Calu3 (cell line): ENCODE results near the gene PPIP5K1. TPM values are rescaled to one million over a fixed set of nuclear protein-coding genes. Genes with fewer than 3 reads are reported as not detected.

ENCODE experiments used
- BruUV-seq: library from RNA; stranded (reverse); fragments of 400-500 nt; replicated peaks from 2 replicates; lab custom pipeline; 2021; lab: Mats Ljungman, UMichigan
- CTCF ChIA-PET: fragments of 300-600 bp; sonication (Branson Sonifier 250); formaldehyde crosslinking; loops from one replicate; lab custom pipeline; 2022; ENCODE audit warnings: antibody characterized with exemption; lab: Charles Lee
- DNase-seq: peaks from one replicate; pipeline ENCODE4 v3.0.0; 2022
- H3K27ac Mint-ChIP-seq: one replicate; pipeline ENCODE4 v1.8.0; 2022; ENCODE audit warnings: mixed read lengths; ENCODE audit not compliant: unreplicated experiment
- H3K27me3 Mint-ChIP-seq: one replicate; pipeline ENCODE4 v1.8.0; 2022; ENCODE audit warnings: mixed read lengths; ENCODE audit not compliant: unreplicated experiment
- H3K36me3 Mint-ChIP-seq: one replicate; pipeline ENCODE4 v1.8.0; 2022; ENCODE audit warnings: mild to moderate bottlenecking, moderate library complexity, mixed read lengths; ENCODE audit not compliant: insufficient read depth, unreplicated experiment
- H3K4me1 Mint-ChIP-seq: one replicate; pipeline ENCODE4 v1.8.0; 2022; ENCODE audit warnings: mild to moderate bottlenecking, low read depth, mixed read lengths; ENCODE audit not compliant: unreplicated experiment
- H3K4me3 Mint-ChIP-seq: one replicate; pipeline ENCODE4 v1.8.0; 2022; ENCODE audit warnings: mild to moderate bottlenecking, low read depth, moderate library complexity, mixed read lengths; ENCODE audit not compliant: unreplicated experiment
- H3K9me3 Mint-ChIP-seq: one replicate; pipeline ENCODE4 v1.8.0; 2022; ENCODE audit warnings: low read depth, mixed read lengths; ENCODE audit not compliant: unreplicated experiment
- intact Hi-C: fragments of 100-400 bp; cut with micrococcal nuclease; formaldehyde crosslinking; loops from one replicate; pipeline ENCODE4 v1.10.0; 2022; ENCODE audit not compliant: unreplicated experiment
- total RNA-seq: library from RNA; stranded (reverse); gene quantifications from 2 replicates; pipeline ENCODE4 v1.2.3, GENCODE V29; 2022
- TF ChIP-seq, protein P1 (sequence below): fragments of 200-600 bp; IDR thresholded peaks from one replicate; pipeline ENCODE4 v1.8.0; 2022; ENCODE audit warnings: antibody characterized with exemption; ENCODE audit not compliant: unreplicated experiment

PPIP5K1 gene
- total RNA-seq, 1 experiment from 2014 or later = 29.4 TPM

DNA sequence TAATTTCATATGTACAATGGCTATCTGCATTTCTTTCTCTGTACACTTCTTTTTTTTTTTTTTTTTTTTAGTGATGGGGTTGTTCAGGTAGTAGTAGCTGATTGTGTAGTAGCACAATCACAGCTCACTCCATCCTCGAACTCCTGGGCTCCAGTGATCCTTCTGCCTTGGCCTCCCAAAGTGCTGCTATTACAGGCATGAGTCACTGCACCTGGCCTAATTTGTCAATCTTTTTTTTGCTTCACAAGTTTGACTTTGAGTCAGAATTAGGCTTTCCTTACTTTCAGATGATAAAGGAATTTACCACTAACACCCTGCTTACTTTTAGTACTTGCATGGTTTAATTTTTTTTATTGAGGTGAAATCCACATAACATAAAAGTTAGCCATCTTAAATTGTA lies 44.6 kb downstream of the PPIP5K1 start:
- no peak for DNase-seq
- no TSS peak for BruUV-seq
- no peaks in the 10 kb centered on the region for H3K9me3 Mint-ChIP-seq
- TF ChIP-seq, protein P1, sequence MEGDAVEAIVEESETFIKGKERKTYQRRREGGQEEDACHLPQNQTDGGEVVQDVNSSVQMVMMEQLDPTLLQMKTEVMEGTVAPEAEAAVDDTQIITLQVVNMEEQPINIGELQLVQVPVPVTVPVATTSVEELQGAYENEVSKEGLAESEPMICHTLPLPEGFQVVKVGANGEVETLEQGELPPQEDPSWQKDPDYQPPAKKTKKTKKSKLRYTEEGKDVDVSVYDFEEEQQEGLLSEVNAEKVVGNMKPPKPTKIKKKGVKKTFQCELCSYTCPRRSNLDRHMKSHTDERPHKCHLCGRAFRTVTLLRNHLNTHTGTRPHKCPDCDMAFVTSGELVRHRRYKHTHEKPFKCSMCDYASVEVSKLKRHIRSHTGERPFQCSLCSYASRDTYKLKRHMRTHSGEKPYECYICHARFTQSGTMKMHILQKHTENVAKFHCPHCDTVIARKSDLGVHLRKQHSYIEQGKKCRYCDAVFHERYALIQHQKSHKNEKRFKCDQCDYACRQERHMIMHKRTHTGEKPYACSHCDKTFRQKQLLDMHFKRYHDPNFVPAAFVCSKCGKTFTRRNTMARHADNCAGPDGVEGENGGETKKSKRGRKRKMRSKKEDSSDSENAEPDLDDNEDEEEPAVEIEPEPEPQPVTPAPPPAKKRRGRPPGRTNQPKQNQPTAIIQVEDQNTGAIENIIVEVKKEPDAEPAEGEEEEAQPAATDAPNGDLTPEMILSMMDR = no peak
- H3K4me1 Mint-ChIP-seq = no peaks in the 10 kb centered on the region
- intact Hi-C loops = no loop called here
- H3K27me3 Mint-ChIP-seq = no peaks in the 10 kb centered on the region
- no peak overlapping the region for H3K27ac Mint-ChIP-seq
- CTCF ChIA-PET = no interaction called here
- H3K36me3 Mint-ChIP-seq = no peaks in the 10 kb centered on the region
- no peak overlapping the region for H3K4me3 Mint-ChIP-seq

GRCh38 chr15:43544266-43544665 lies 45.7 kb downstream of the PPIP5K1 start:
- Mint-ChIP-seq H3K36me3 (no peaks in the 10 kb centered on the region), H3K9me3 (no peaks in the 10 kb centered on the region), H3K27me3 (no peaks in the 10 kb centered on the region), H3K27ac (no peak overlapping the region), H3K4me3 (no peak overlapping the region), H3K4me1 (no peaks in the 10 kb centered on the region)
- TF ChIP-seq, protein P1 = no peak
- no peak for DNase-seq
- intact Hi-C loops = no loop called here
- CTCF ChIA-PET = no interaction called here
- BruUV-seq = no TSS peak

GRCh38 chr15:43541785-43542184 lies 48.2 kb downstream of the PPIP5K1 start:
- Mint-ChIP-seq H3K9me3 (no peaks in the 10 kb centered on the region), H3K4me1 (no peaks in the 10 kb centered on the region), H3K4me3 (no peak overlapping the region), H3K27me3 (no peaks in the 10 kb centered on the region), H3K36me3 (no peaks in the 10 kb centered on the region), H3K27ac (no peak overlapping the region)
- BruUV-seq = no TSS peak
- CTCF ChIA-PET = no interaction called here
- no peak for DNase-seq
- intact Hi-C loops = no loop called here
- TF ChIP-seq, protein P1 = no peak

GRCh38 chr15:43538091-43538490 lies 51.9 kb downstream of the PPIP5K1 start:
- no TSS peak for BruUV-seq
- H3K4me3 Mint-ChIP-seq = no peak overlapping the region
- DNase-seq = no peak
- H3K36me3 Mint-ChIP-seq = no peaks in the 10 kb centered on the region
- intact Hi-C loops = no loop called here
- CTCF ChIA-PET = interaction anchor here (0.7 kb wide), 1 partner anchor 11 kb away, joined by 4 read pairs; no protein-coding TSS in a partner anchor
- no peak overlapping the region for H3K27ac Mint-ChIP-seq
- TF ChIP-seq, protein P1 = no peak
- no peaks in the 10 kb centered on the region for H3K9me3 Mint-ChIP-seq
- H3K4me1 Mint-ChIP-seq = no peaks in the 10 kb centered on the region
- H3K27me3 Mint-ChIP-seq = no peaks in the 10 kb centered on the region
